Heart right ventricle (tissue), 16 donors: ENCODE data around the gene KCNH6. TPM values are rescaled to one million over a fixed set of nuclear protein-coding genes. Genes with fewer than 3 reads are reported as not detected.

Source experiments
- ATAC-seq, 8 donors: fragments of 200-7000 bp; cut with Tn5 transposase; one replicate each; pipeline ENCODE4 v1.9.1; 2020; ENCODE audit warnings: mild to moderate bottlenecking in 8 of 8, moderate library complexity in 8 of 8, moderate number of reproducible peaks in 1 of 8
- DNase-seq, 2 donors: peaks; one replicate each; pipeline ENCODE4 v3.0.0-alpha.2; 2020
- H3K27ac ChIP-seq, 10 donors: fragments of 200-600 bp; sonication (generic) in 2 of 10; one replicate each; pipeline versions ENCODE4 v1.5.0 to v1.8.0; 2020 to 2022; ENCODE audit warnings: mild to moderate bottlenecking in 3 of 10
- H3K27me3 ChIP-seq, 7 donors: fragments of 200-600 bp; one replicate each; pipeline ENCODE4 v1.8.0; 2021 to 2022; ENCODE audit warnings: mild to moderate bottlenecking in 2 of 7
- H3K36me3 ChIP-seq, 9 donors: fragments of 200-600 bp; sonication (generic) in 1 of 9; one replicate each; pipeline versions ENCODE4 v1.5.0 to v1.8.0; 2020 to 2022; ENCODE audit warnings: mild to moderate bottlenecking in 2 of 9
- H3K4me1 ChIP-seq, 9 donors: fragments of 200-600 bp; sonication (generic) in 1 of 9; one replicate each; pipeline versions ENCODE4 v1.5.0 to v1.8.0; 2020 to 2022; ENCODE audit warnings: mild to moderate bottlenecking in 4 of 9
- H3K4me3 ChIP-seq, 10 donors: fragments of 200-600 bp; sonication (generic) in 2 of 10; one replicate each; pipeline versions ENCODE4 v1.5.0 to v1.8.0; 2020 to 2022; ENCODE audit warnings: mild to moderate bottlenecking in 7 of 10, moderate library complexity in 2 of 10
- H3K9me3 ChIP-seq, 11 donors: fragments of 200-600 bp in 10 of 11; sonication (generic) in 2 of 11; one replicate each; pipeline versions ENCODE4 v1.5.0 to v1.8.0; 2013 to 2022; ENCODE audit warnings: mild to moderate bottlenecking in 2 of 11, control low read depth in 1 of 11, moderate library complexity in 1 of 11
- WGBS, 2 donors: extraction: QIAGEN DNeasy Blood & Tissue Kit; methylation state at CpG; one replicate each; pipeline ENCODE4 v1.1.7; 2013; ENCODE audit warnings: inconsistent platforms in 1 of 2; 5-methylcytosine and 5-hydroxymethylcytosine counted together
- intact Hi-C, 10 donors: fragments of 100-400 bp; cut with DNase I; formaldehyde crosslinking; loops; one replicate each; pipeline versions ENCODE4 v1.11.1 to v1.14.2; 2022
- polyA plus RNA-seq, 2 donors: library from polyadenylated mRNA; stranded (reverse); fragments of 200-250 nt; gene quantifications; one replicate each; pipeline ENCODE4 v1.2.3, GENCODE V29; 2013
- total RNA-seq, 10 donors: library from RNA; stranded (reverse); fragmentation: NEBNext Ultra II Directional in 3 of 10; extraction: Animal tissue kit (Norgen Biotek cat#: 25700) in 3 of 10; gene quantifications; one replicate each; pipeline versions ENCODE4 v1.2.1 to v1.2.4, GENCODE V29; 2021 to 2023
- TF ChIP-seq, protein P1 (sequence below), 9 donors: fragments of 200-600 bp; sonication (generic) in 2 of 9; IDR thresholded peaks; one replicate each; pipeline versions ENCODE4 v1.5.0 to v1.8.0; 2021 to 2022; ENCODE audit warnings: antibody characterized with exemption in 9 of 9, mild to moderate bottlenecking in 5 of 9, moderate library complexity in 1 of 9
- donor health status: Arrhythmogenic right ventricular cardiomyopathy.
- donor health status: ischemic (EF 13 %, LVEDD 7.1; RV severe dilation, severe dysfunction).
- donor health status: healthy with polysubstance abuse.
- donor health status: DM: no; HTN: yes; CAD: no.
- donor health status: DM: no; HTN: no; CAD: no.
- donor health status: ischemic (EF 25% LVEDD 6.9; RV normal size, moderate dysfunction).
- donor health status: ischemic (EF 25% LVEDD 5.7; RV mildly dilated, moderate dysfunction).
- donor health status: healthy.
- donor health status: DM: yes; HTN: yes; CAD: no.
- donor health status: Ischemic cardiomyopathy.
- donor health status: ischemic (EF 35%, LVEDD 5.7; RV mildly dilated, moderate dysfunction).
- donor health status: nonischemic (EF 11% LVEDD 7.7; RV severe dilation, severe dysfunction).
- donor health status: DM: yes; HTN: yes; CAD: no.
- donor health status: PGD.
- donor health status: ischemic (EF 29% LVEDD 5.4; RV normal size, mild dysfunction).
- donor health status: nonischemic (EF 23%, LVEDD 6.1; RV moderate dilation, normal function).

Gene KCNH6
- total and polyA plus RNA-seq, 12 donors = 0.11 TPM; not detected in 11

DNA sequence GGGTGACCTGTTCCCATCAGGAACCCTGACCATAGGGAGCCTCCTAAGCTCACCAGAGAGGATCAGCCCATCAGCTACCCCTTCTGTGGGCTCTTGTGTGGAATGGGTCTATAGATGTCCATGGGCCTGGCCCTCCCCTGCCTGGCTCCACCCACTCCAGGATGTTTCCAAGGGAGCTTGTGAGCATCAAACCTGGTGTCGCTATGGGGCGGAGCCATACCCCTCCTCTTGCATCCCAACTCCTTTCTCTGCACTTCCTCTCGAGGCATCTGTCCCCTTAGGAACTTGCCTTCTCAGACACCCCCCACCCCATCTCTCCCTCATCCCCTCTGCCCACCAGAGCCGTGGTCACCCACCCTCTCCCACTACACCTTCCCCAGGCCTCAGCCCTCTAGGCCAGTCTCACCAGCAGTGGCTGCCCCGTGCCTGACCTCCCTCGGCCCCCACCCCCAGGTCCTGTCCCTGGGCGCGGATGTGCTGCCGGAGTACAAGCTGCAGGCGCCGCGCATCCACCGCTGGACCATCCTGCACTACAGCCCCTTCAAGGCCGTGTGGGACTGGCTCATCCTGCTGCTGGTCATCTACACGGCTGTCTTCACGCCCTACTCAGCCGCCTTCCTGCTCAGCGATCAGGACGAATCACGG, 10.4 kb downstream of the KCNH6 start:
- DNase-seq = no peak
- Histone ChIP-seq H3K9me3 (no peaks in the 10 kb centered on the region), H3K27me3 (peaks cover 0 to 27% (median 24%) of the 10 kb centered on the region in 7 donors), H3K36me3 (no peaks in the 10 kb centered on the region), H3K4me3 (no peak overlapping the region), H3K4me1 (peaks cover 0 to 9% (median 8%) of the 10 kb centered on the region in 9 donors), H3K27ac (no peak overlapping the region)
- intact Hi-C loops = no loop called here
- TF ChIP-seq, protein P1, sequence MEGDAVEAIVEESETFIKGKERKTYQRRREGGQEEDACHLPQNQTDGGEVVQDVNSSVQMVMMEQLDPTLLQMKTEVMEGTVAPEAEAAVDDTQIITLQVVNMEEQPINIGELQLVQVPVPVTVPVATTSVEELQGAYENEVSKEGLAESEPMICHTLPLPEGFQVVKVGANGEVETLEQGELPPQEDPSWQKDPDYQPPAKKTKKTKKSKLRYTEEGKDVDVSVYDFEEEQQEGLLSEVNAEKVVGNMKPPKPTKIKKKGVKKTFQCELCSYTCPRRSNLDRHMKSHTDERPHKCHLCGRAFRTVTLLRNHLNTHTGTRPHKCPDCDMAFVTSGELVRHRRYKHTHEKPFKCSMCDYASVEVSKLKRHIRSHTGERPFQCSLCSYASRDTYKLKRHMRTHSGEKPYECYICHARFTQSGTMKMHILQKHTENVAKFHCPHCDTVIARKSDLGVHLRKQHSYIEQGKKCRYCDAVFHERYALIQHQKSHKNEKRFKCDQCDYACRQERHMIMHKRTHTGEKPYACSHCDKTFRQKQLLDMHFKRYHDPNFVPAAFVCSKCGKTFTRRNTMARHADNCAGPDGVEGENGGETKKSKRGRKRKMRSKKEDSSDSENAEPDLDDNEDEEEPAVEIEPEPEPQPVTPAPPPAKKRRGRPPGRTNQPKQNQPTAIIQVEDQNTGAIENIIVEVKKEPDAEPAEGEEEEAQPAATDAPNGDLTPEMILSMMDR (IDR thresholded peaks at IDR 0.05) = no peak
- ATAC-seq = no peak
- WGBS, 2 donors = 81% methylated on average over 20 of the region's 20 CpGs

DNA sequence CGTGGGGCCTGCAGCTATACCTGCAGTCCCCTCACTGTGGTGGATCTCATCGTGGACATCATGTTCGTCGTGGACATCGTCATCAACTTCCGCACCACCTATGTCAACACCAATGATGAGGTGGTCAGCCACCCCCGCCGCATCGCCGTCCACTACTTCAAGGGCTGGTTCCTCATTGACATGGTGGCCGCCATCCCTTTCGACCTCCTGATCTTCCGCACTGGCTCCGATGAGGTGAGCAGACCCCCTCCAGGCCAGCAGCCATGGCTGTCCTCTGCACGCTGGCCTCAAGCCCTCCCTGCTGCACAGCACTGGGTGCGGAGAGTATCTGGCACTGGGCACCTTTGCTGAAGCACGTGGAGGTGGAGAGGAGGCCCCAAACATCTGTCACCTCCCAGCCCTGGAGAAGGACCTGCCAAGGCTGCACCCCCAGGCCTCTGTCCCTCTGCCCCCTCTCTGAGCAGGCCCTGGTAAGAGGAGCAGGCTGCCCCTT, 11.0 kb downstream of the KCNH6 start:
- H3K4me1 ChIP-seq = peaks cover 0 to 9% (median 8%) of the 10 kb centered on the region in 9 donors
- H3K27me3 ChIP-seq = peaks cover 0 to 33% (median 29%) of the 10 kb centered on the region in 7 donors
- ATAC-seq (no peak), DNase-seq (no peak)
- H3K36me3 ChIP-seq = no peaks in the 10 kb centered on the region
- no peak overlapping the region for H3K27ac ChIP-seq
- TF ChIP-seq, protein P1 (IDR thresholded peaks at IDR 0.05) = no peak
- 91 to 94% methylated on average over 17 of the region's 17 CpGs for WGBS, 2 donors
- H3K4me3 ChIP-seq = no peak overlapping the region
- intact Hi-C loops = no loop called here
- H3K9me3 ChIP-seq = no peaks in the 10 kb centered on the region

DNA sequence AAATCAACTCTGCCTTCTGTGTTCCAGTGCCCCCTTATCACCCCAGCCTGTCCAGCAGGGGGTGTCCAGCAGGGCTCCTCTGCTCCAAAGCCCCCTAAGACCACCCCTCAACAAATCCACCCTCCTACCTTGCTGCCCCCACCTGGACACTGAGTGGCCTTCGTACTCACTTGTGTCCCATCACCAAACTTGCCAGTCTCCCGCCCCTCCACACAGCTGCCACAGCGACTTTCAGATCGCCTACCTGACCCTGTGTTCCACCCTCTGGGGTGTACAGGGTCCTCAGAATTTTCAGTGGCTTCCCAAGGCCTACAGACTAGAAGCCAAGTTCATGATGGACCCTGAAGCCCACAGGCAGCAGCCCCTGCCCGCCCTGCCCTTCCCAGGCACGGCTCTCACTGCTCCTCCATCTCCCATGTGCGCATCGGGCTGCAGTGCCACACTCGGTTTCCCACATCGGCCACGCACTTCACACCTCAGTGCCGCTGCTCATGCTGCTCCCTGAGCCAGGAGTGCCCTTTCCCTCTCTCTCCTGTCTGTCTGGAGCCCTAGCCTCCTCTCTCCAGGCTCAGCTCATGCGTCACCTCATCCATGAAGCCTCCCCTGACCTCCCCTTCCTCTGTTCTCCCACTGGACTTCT, 11.8 kb downstream of the KCNH6 start:
- no peak for DNase-seq
- no peak for ATAC-seq
- Histone ChIP-seq H3K36me3 (no peaks in the 10 kb centered on the region), H3K4me3 (no peak overlapping the region), H3K27ac (no peak overlapping the region), H3K9me3 (no peaks in the 10 kb centered on the region), H3K4me1 (peaks cover 0 to 9% (median 8%) of the 10 kb centered on the region in 9 donors), H3K27me3 (peaks cover 0 to 40% (median 36%) of the 10 kb centered on the region in 7 donors)
- TF ChIP-seq, protein P1 (IDR thresholded peaks at IDR 0.05) = no peak
- intact Hi-C loops = no loop called here
- 78 to 82% methylated on average over 13 of the region's 13 CpGs for WGBS, 2 donors

DNA sequence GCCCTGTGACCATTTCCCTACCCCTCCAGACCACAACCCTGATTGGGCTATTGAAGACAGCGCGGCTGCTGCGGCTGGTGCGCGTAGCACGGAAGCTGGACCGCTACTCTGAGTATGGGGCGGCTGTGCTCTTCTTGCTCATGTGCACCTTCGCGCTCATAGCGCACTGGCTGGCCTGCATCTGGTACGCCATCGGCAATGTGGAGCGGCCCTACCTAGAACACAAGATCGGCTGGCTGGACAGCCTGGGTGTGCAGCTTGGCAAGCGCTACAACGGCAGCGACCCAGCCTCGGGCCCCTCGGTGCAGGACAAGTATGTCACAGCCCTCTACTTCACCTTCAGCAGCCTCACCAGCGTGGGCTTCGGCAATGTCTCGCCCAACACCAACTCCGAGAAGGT, 12.5 kb downstream of the KCNH6 start:
- no peak for DNase-seq

More for the DNA sequence above, 12.5 kb downstream of the KCNH6 start:
- no peaks in the 10 kb centered on the region for H3K36me3 ChIP-seq
- 96% methylated on average over 24 of the region's 24 CpGs for WGBS, 2 donors
- no peak overlapping the region for H3K27ac ChIP-seq
- TF ChIP-seq, protein P1 (IDR thresholded peaks at IDR 0.05) = no peak
- no peak overlapping the region for H3K4me3 ChIP-seq
- peaks cover 0 to 9% (median 8%) of the 10 kb centered on the region in 9 donors for H3K4me1 ChIP-seq
- H3K27me3 ChIP-seq = peaks cover 0 to 40% (median 36%) of the 10 kb centered on the region in 7 donors
- no peaks in the 10 kb centered on the region for H3K9me3 ChIP-seq
- intact Hi-C loops = no loop called here
- ATAC-seq = no peak
